Loucy (cell line): ENCODE results near the gene ASMTL.
A peak's percentile ranks its signal among the peaks of the same experiment; 100 is the strongest.

Experiments used
- H2AFZ ChIP-seq: fragments of 200-600 bp; sonication (generic); 2 replicates; pipeline ENCODE4 v1.6.0; 2016; ENCODE audit warnings: antibody characterized with exemption, mild to moderate bottlenecking, low read length, moderate library complexity
- H3F3A ChIP-seq: fragments of 200-600 bp; 2 replicates; pipeline ENCODE4 v1.6.0; 2016; ENCODE audit warnings: antibody characterized with exemption, low read depth, mild to moderate bottlenecking
- H3K27me3 ChIP-seq: fragments of 200-600 bp; sonication (generic); 2 replicates; pipeline ENCODE4 v1.6.1; 2014; ENCODE audit warnings: low read length, mild to moderate bottlenecking; ENCODE audit not compliant: insufficient read depth, poor library complexity, severe bottlenecking
- H3K36me3 ChIP-seq: fragments of 200-600 bp; sonication (generic); 2 replicates; pipeline ENCODE4 v1.6.1; 2016; ENCODE audit warnings: low read length; ENCODE audit not compliant: insufficient read depth
- H3K4me1 ChIP-seq: fragments of 200-600 bp; sonication (generic); 2 replicates; pipeline ENCODE4 v1.5.1; 2014; ENCODE audit warnings: low read length, mild to moderate bottlenecking; ENCODE audit not compliant: insufficient read depth, poor library complexity, severe bottlenecking
- H3K4me2 ChIP-seq: fragments of 200-600 bp; sonication (generic); 2 replicates; pipeline ENCODE4 v1.6.0; 2014; ENCODE audit warnings: antibody characterized with exemption, low read length, low read depth, mild to moderate bottlenecking; ENCODE audit not compliant: poor library complexity, severe bottlenecking
- H3K4me3 ChIP-seq: fragments of 200-600 bp; sonication (generic); 2 replicates; pipeline ENCODE4 v1.5.1; 2014; ENCODE audit warnings: low read length, mild to moderate bottlenecking, mixed read lengths; ENCODE audit not compliant: poor library complexity, severe bottlenecking
- H3K79me2 ChIP-seq: fragments of 200-600 bp; sonication (generic); 2 replicates; pipeline ENCODE4 v1.6.1; 2014; ENCODE audit warnings: low read length; ENCODE audit not compliant: insufficient read depth
- H3K9ac ChIP-seq: fragments of 200-600 bp; sonication (generic); 2 replicates; pipeline ENCODE4 v1.6.0; 2014; ENCODE audit warnings: mild to moderate bottlenecking, low read depth, low read length, moderate library complexity; ENCODE audit not compliant: poor library complexity, severe bottlenecking
- H3K9me2 ChIP-seq: fragments of 200-600 bp; sonication (generic); replicated peaks from 2 replicates; pipeline ENCODE4 v1.6.1; 2016; ENCODE audit warnings: low read depth, low read length, mixed read lengths
- H3K9me3 ChIP-seq: fragments of 200-600 bp; sonication (generic); 2 replicates; pipeline ENCODE4 v1.6.1; 2014; ENCODE audit warnings: mild to moderate bottlenecking, antibody characterized with exemption, low read length, low read depth; ENCODE audit not compliant: insufficient read depth
- H4K20me1 ChIP-seq: fragments of 200-600 bp; sonication (generic); 2 replicates; pipeline ENCODE4 v1.6.0; 2014; ENCODE audit warnings: antibody characterized with exemption, low read length, mild to moderate bottlenecking; ENCODE audit not compliant: insufficient read depth, poor library complexity, severe bottlenecking
- CTCF ChIP-seq: fragments of 200-600 bp; sonication (generic); conservative IDR thresholded peaks from 2 replicates; pipeline ENCODE4 v1.5.1; 2014; ENCODE audit warnings: mild to moderate bottlenecking, antibody characterized with exemption, low read length
- EZH2phosphoT487 ChIP-seq: fragments of 200-600 bp; IDR thresholded peaks from 2 replicates; pipeline ENCODE4 v1.6.1; 2018; ENCODE audit warnings: antibody characterized with exemption, mild to moderate bottlenecking, moderate library complexity, borderline replicate concordance

ASMTL gene

DNA sequence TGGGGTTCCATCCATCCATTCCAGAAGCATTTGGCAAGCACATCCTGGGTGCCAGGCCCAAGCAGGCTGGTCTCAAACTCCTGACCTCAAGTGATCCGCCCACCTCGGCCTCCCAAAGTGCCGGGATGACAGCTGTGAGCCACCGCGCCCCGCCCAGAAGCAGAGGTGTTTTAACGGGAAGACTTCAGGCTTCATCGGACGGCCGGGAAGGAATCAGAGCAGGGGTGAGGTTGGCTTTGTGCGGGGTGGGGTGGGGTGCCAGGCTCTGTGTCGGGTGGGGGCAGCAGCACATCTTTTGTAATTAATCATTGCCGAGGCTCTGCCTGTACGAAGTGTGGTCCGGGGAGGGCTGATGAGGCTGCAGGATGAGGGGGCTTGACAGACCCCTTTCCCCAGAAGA lies 55.7 kb downstream of the ASMTL start:
- Histone ChIP-seq H3K27me3 (no peaks in the 10 kb centered on the region), H3K4me2 (no peak overlapping the region), H3K9me3 (no peaks in the 10 kb centered on the region), H3K79me2 (peaks cover 32% of the 10 kb centered on the region), H3K9me2 (no peaks in the 10 kb centered on the region), H3K9ac (no peak overlapping the region), H3K4me3 (no peak overlapping the region), H4K20me1 (no peaks in the 10 kb centered on the region), H3K36me3 (no peaks in the 10 kb centered on the region), H2AFZ (no peak overlapping the region), H3K4me1 (peaks cover 3% of the 10 kb centered on the region), H3F3A (no peaks in the 10 kb centered on the region)
- TF ChIP-seq EZH2phosphoT487 = no peak
- TF ChIP-seq CTCF = no peak

GRCh38 chrX:1395646-1396216 lies 57.0 kb downstream of the ASMTL start:
- H3K9ac ChIP-seq = no peak overlapping the region
- H3K79me2 ChIP-seq = peaks cover 42% of the 10 kb centered on the region
- H2AFZ ChIP-seq = no peak overlapping the region
- no peaks in the 10 kb centered on the region for H3K27me3 ChIP-seq
- no peaks in the 10 kb centered on the region for H3K9me2 ChIP-seq
- H3K4me2 ChIP-seq = peak overlapping the region; percentile 74
- no peaks in the 10 kb centered on the region for H3F3A ChIP-seq
- H4K20me1 ChIP-seq = peaks cover 9% of the 10 kb centered on the region
- TF ChIP-seq CTCF = no peak
- TF ChIP-seq EZH2phosphoT487 = no peak
- no peaks in the 10 kb centered on the region for H3K9me3 ChIP-seq
- no peak overlapping the region for H3K4me3 ChIP-seq
- H3K36me3 ChIP-seq = no peaks in the 10 kb centered on the region
- H3K4me1 ChIP-seq = peaks cover 3% of the 10 kb centered on the region

DNA sequence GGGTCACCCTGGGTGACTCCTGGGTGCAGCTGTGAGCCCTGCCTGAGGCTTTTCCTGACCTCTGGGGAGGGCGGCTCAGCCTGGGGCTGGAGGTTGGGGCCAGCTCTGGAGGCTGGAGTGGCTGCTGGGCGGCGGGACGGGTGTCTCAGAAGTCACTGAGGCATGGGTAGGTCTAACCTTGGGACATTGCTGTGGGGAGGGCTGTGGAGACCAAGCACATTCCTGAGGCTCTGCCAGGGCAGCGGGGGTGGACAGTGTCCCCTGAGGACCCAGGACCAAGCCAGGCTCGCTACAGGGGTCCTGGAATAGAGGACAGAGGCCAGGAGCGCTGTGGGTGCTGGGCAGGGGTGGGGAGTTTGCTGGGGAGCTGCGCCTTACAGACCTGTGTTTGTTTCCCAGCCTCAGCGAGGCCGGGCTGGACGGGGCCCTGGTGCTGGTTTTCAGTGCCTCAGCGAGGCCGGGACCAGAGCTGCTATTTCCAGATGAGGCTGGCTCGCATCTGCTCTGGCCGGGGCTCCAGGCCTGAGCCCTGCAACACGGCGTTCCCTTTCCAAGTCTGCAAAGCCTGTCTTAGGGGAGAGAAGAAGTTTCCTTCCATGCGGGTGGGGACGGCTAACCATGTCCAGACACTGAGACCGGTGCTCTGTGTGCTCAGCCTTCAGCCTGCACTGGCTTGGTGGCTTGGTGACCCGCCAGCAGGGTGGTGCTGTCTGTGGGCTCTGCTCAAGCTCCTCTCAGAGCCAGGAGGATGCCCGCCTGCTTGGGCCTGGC lies 57.8 kb downstream of the ASMTL start:
- Histone ChIP-seq H3K9ac (peak overlapping the region; percentile 48), H3K36me3 (peaks cover 2% of the 10 kb centered on the region; the same call in 1 of the 2 replicates), H2AFZ (no peak overlapping the region), H3K79me2 (peaks cover 50% of the 10 kb centered on the region), H3F3A (no peaks in the 10 kb centered on the region), H4K20me1 (peaks cover 18% of the 10 kb centered on the region), H3K9me3 (no peaks in the 10 kb centered on the region), H3K4me1 (peaks cover 3% of the 10 kb centered on the region), H3K27me3 (no peaks in the 10 kb centered on the region), H3K4me3 (no peak overlapping the region), H3K9me2 (no peaks in the 10 kb centered on the region), H3K4me2 (peak overlapping the region; percentile 74)
- TF ChIP-seq CTCF = no peak
- no peak for TF ChIP-seq EZH2phosphoT487
